NK-92 (cell line): Measurements from ENCODE around the gene SURF6.
"Not testable (repeated sequence)": the region's sequence is repeated elsewhere in the genome, so short reads cannot be mapped to it uniquely, and the experiment has no call there.

ENCODE experiments used
- DNase-seq: peaks from one replicate; lab custom pipeline; 2025; ENCODE audit not compliant: unreplicated experiment; lab: John Stamatoyannopoulos, UW

SURF6 gene

GRCh38 chr9:133329306-133330156 is 6.5 kb downstream of the SURF6 start:
- not testable (repeated sequence) for DNase-seq

GRCh38 chr9:133327834-133328484 is 8.0 kb downstream of the SURF6 start:
- DNase-seq: no peak

GRCh38 chr9:133327021-133327420 is 9.0 kb downstream of the SURF6 start:
- DNase-seq: not testable (repeated sequence)

- no peak for DNase-seq
These were observed 11.8 kb downstream of the SURF6 start for GRCh38 chr9:133323991-133324703.

- no peak for DNase-seq
These were observed 12.8 kb downstream of the SURF6 start for GRCh38 chr9:133323211-133323610.

- DNase-seq: no peak
These were observed 13.3 kb downstream of the SURF6 start for GRCh38 chr9:133322701-133323100.

GRCh38 chr9:133321411-133321935 is 14.5 kb downstream of the SURF6 start:
- DNase-seq: no peak

GRCh38 chr9:133320421-133320881 is 15.5 kb downstream of the SURF6 start:
- DNase-seq: no peak

GRCh38 chr9:133317551-133317950 is 18.4 kb downstream of the SURF6 start:
- DNase-seq: not testable (repeated sequence)

GRCh38 chr9:133315997-133316396 is 20.0 kb downstream of the SURF6 start:
- no peak for DNase-seq

GRCh38 chr9:133309608-133310007 is 26.4 kb downstream of the SURF6 start:
- DNase-seq: no peak

- no peak for DNase-seq
These were observed 28.7 kb downstream of the SURF6 start for GRCh38 chr9:133307301-133307700.

GRCh38 chr9:133306242-133307204 is 29.5 kb downstream of the SURF6 start:
- DNase-seq: no peak

GRCh38 chr9:133305731-133306130 is 30.3 kb downstream of the SURF6 start:
- DNase-seq: no peak

GRCh38 chr9:133304477-133305377 is 31.3 kb downstream of the SURF6 start:
- DNase-seq: no peak

- no peak for DNase-seq
These were observed 31.9 kb downstream of the SURF6 start for GRCh38 chr9:133304158-133304470.

- no peak for DNase-seq
These were observed 32.5 kb downstream of the SURF6 start for GRCh38 chr9:133303266-133304157.
